Muscle of arm (tissue), 12 donors: ENCODE measurements around the gene SPP1. TPM values are rescaled to one million over a fixed set of nuclear protein-coding genes. Genes with fewer than 3 reads are reported as not detected.
"Not testable (repeated sequence)": the region's sequence is repeated elsewhere in the genome, so short reads cannot be mapped to it uniquely, and the experiment has no call there.

ENCODE experiments used
- DNase-seq: peaks from one replicate; pipeline ENCODE4 v3.0.0-alpha.2; 2013
- polyA plus RNA-seq, 12 donors: library from polyadenylated mRNA; unstranded; fragments of 120-200 nt; gene quantifications; one replicate each; pipeline ENCODE4 v1.2.1, GENCODE V29; 2013; ENCODE audit not compliant: insufficient read length in 12 of 12

Gene SPP1
- polyA plus RNA-seq, 12 donors: 33.7 to 365 (median 95.1) TPM; not detected in 1

DNA sequence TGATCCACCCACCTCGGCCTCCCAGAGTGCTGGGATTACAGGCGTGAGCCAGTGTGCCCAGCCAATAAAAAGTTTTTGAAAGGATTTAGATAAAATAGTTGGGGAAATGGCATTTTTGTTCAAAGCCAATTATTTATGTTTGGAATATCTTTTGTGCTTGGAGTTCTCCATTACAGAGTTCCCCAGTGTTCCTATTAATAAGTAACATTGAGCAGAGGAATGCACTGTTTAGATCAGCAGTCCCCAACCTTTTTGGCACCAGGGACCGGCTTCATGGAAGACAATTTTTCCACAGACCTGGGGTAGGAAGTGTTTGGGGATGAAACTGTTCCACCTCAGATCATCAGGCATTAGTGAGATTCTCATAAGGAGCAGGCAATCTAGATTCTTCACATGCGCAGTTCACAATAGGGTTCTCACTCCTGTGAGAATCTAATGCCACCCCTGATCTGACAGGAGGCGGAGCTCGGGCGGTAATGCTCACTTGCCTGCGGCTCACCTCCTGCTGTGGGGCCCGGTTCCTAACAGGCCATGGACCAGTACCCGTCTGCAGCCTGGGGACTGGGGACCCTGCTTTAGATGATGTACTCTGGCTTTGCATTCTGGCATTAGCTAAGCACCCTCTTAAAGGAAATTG is 40.3 kb downstream of the SPP1 start:
- no peak for DNase-seq

DNA sequence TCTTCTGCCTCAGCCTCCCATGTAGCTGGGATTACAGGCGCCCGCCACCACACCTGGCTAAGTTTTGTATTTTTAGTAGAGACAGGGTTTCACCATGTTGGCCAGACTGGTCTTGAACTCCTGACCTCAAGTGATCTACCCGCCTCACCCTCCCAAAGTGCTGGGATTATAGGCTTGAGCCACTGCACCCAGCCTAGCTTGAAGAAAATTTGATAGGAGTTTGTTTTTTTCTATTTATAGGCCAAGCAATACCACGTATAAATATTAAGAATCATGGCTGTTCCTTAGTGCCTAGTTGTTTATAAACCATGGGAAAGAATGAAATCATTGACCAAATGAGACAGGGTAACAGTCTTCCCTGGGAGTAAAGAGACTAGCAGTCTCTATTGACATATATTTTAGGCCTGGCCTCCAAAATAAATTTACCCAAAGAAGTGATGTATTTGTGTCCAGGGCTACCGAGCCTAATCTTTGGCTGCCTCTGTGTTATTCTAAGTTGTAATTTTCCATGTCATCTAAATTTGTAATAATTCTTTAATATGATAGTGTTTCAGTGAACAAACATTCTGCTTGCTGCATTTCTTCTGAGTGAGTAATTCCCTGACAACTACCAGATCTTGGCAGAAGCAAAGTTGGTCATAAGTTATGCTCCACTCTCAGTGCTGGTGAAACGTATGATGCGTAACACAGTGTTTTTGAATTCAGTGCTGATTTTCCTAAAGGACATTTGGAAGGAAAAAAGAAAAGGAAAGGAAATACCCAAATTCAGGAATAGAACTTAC is 42.2 kb downstream of the SPP1 start:
- DNase-seq: peak; percentile 72

DNA sequence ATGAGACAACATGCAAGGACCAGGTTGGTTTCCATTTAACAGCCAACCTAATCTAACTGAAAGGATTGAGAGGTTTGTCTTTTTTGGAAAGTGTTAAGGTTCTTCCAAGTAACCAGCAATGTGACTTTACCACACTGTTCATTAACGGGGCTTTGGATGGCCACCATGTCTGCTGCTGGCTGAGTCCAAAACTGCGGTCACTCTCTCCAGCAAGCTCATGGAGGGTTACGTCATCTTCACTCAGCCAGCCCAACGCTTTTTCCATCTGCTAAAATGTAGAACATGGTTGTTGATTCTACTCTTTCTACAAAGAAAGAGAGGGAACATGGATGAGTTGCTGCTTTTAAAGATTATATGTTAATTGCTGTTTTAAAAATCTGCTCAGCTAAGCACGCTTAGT is 43.0 kb downstream of the SPP1 start:
- peak; percentile 64 for DNase-seq

DNA sequence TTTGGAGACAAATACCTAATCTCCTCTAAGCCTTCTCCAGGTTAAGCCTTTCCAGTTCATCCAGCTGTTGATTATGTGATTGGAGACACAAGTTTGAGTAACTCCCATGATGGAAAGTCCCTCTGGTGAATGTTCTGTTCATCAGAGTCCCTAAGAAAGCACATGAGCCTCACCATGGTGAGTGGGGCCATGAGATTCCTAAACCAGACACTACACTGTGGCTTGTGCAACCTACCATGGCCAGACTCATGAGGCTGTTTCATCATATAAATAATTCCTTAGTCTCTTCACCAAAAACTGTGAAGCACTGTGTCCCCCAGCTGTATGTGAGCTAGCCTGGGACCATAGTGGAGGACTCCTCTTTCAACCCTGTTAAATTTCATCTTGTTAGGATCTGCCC is 46.3 kb downstream of the SPP1 start:
- DNase-seq: no peak

DNA sequence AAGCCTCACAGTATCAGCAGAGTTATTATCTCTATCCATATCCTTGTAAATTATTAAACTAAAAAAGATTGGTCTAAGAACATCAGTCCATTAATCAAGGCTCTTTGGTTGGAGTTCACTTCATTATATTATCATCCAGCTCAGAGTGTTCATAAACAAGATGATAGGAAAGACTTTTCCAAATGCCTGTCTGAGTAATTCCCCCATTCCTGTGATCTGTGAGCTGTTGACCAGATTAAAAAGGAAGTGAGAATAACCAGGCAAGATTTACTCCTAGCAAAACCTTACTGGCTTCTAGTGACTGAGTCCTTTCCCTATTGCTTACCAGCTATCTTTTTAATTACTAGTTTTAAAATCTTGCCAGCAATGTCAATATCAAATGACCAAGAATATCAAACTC is 46.8 kb downstream of the SPP1 start:
- no peak for DNase-seq

DNA sequence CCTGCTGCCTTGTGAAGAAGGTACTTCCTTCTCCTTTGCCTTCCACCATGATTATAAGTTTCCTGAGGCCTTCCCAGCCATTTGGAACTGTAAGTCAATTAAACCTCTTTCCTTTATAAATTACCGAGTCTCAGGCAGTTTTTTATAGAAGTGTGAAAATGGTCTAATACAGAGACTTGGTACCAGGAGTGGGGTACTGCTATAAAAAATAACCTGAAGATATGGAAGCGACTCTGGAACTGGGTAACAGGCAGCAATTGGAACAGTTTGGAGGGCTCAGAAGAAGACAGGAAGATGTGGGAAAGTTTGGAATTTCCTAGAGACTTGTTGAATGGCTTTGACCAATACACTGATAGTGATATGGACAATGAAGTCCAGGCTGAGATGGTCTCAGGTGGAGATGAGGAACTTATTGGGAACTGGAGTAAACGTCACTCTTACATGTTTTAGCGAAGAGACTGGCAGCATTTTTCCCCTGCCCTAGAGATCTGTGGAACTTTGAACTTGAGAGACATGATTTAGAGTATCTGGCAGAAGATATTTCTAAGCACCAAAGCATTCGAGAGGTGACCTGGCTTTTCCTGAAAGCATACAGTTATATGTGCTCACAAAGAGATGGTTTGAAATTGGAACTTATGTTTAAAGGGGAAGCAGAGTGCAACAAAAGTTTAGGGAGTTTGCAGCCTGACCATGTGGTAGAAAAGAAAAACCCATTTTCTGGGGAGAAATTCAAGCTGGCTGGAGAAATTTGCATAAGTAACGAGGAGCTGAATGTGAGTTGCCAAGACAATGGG is 50.6 kb downstream of the SPP1 start:
- DNase-seq: not testable (repeated sequence)

DNA sequence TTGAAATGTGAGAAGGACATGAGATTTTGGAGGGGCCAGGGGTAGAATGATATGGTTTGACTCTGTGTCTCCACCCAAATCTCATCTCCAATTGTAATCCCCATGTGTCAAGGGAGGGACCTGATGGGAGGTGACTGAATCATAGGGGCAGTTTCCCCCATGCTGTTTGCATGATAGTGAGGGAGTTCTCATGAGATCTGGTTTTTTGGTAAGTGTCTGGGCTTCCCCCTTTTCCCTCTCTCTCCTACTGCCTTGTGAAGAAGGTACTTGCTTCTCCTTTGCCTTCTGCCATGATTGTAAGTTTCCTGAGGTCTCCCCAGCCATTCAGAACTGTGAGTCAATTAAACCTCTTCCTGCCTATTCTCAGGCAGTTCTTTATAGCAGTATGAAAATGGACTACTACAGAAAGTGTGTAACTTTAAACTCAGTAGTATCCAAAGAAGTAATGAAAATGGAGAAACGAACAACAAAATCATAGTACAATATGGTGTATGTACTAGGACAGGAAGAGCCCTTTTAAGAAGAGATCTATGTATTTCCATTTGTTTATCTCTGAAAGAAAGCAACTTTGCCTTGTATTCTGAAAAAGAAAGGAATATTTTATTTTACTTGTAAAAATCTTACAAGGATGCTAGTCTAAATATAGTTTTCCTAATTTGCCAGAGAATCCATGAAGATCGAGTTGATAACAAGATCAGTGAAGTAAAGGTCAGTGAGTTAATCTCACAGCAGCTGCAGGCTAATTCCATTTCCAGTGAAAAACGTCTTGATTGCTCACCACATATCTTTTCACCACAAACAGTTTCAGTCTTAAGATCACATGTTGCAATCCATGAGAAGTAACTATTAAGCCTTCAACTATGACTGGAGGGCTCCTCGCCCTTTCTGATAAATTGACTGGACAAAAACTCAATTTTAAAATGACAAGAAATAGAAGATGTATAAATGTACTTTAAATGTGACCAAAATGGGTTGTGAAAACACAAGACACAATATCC is 52.4 kb downstream of the SPP1 start:
- no peak for DNase-seq

DNA sequence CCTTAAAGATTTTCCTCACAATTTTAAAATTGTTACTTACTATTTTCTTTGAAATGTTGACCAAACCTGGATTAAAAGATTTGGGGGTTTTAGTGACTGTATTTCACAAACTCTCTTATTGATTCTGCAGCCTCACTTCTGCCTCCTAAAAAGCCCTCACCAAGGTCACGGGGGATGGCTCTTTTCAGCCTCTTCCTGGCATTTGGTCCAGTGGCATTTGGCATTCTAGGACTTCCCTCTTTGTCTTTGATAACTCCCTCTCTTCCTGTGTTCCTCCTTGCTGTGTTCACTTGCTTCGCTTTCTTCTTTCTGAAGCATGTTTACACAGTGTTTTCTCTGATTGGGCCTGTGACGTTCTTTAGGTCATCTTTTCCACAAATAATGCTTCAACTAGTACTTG is 53.4 kb downstream of the SPP1 start:
- no peak for DNase-seq

DNA sequence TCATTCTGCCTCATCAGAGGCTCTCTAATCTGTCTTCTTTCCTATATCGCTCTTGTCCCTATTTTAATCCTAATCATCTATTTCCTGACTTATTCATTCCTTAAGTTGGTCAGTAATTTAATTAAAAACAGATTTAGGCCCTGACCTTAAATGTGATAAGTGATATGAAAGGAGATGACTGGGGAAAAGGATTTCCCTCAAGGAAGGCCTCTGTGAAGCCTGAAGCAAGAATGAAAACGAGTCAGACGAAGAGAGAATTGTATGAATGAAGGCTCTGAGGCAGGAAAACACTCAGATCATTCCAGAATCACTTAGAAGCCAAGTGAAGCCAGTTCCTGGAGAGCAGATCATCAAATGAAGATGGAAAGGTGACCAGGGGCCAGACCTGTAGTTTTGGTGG is 54.0 kb downstream of the SPP1 start:
- no peak for DNase-seq

DNA sequence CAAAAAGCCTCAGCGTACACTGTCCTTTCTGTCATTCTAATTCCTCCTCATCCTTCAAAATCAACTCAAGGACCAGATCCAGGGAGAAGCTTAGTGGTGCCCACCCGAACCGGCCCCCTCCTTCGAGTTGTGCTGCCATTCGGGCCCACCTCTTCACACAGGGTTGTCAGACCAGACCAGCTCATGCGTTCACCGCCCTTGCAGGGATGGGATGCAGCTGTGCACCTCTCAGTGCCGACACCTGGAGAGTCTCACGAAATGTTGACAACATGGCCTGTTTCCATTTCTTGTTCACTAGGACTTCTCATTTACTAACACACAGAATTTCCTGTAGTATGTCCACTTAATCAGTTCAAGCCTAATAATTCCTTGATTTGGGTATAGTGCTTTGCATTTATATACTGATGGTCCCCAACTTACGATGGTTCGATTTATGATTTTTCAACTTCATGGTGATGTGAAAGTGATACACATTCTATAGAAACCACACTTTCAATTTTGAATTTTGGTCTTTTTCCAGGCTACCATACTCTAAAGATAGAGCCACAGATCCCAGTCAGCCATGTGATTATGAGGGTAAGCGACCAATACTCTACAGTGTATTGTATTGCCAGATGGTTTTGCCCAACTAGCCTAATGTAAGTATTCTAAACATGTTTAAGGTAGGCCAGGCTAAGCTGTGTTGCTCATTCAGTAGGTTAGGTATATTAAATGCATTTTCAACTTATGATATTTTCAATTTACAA is 55.2 kb downstream of the SPP1 start:
- no peak for DNase-seq

Other genes with a start within 250 kb of the SPP1 start
- gene IBSP, start 176.2 kb upstream of the SPP1 start, polyA plus RNA-seq: under 1 TPM in 6 of 12 donors, not detected in 6; 0.10 to 0.38 (median 0.20) TPM
- not detected for gene MEPE, start 142.7 kb upstream of the SPP1 start, polyA plus RNA-seq
- gene PKD2, start 31.9 kb downstream of the SPP1 start, polyA plus RNA-seq: 10 to 100 TPM in 11 of 12 donors, not detected in 1; 18.7 to 42.9 (median 32.1) TPM
- 10 to 100 TPM in 1 of 12 donors, 1 to 10 TPM in 10, not detected in 1; 3.8 to 13.5 (median 5.6) TPM for gene ABCG2, start 182.9 kb downstream of the SPP1 start, polyA plus RNA-seq